ENCODE data around the gene CEP63. TPM values are rescaled to one million over a fixed set of nuclear protein-coding genes. Genes with fewer than 3 reads are reported as not detected.

The CEP63 gene
- total RNA-seq, 1 experiment from 2014 or later = 19.1 TPM

DNA sequence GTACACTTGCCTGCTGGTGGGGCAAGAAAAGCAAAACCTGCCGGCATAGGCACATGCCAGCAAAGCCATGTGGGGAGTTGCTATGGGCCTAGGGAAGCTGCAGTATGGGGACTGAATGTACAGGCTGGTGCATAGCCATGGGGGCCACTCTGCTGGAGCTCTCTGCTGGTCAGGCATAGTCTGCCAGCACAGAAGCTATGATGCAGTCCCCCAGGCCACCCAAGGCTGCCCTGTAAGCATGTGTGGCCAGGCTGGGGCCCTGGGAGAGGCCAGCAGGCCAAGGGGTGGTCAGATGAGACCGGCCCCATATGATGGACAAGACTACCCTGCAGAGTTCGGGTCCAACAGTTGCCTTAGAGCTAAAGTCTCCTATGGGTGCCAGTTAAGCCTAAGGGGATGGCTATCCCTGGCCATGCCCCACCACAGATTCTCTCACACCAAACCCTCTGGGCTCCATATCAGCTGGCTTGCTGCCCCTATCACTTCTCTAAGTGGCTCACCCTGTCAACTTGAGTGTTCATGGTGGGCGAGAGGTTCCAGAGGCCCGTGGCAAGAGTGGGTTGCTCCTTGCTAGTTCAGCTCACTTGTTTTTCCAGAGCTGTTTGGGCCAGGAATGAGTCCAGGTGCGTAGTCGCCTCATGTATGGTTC lies 41.8 kb downstream of the CEP63 start:
- Histone ChIP-seq H3K9ac (ENCODE audit: low read length) (no peak overlapping the region), H3K27ac (ENCODE audit: low read depth, low read length) (no peak overlapping the region)

More for the DNA sequence above, 41.8 kb downstream of the CEP63 start:
- ChIA-PET RAD21 (ENCODE audit: low non-redundant PET in 1 of 2, low total read pairs in 2 of 2, uncharacterized antibody in 2 of 2, unreplicated experiment in 2 of 2) (no interaction called here), CTCF (no interaction called here), POLR2A (no interaction called here)
- Histone ChIP-seq H3K9me3 (ENCODE audit: control insufficient read depth in 1 of 2, insufficient read depth in 1 of 2, low read depth in 1 of 2, low read length in 2 of 2) (no peaks in the 10 kb centered on the region), H3K27me3 (ENCODE audit: insufficient read depth, low read length) (no peaks in the 10 kb centered on the region), H3K9me2 (ENCODE audit: insufficient read depth) (no peaks in the 10 kb centered on the region), H2AFZ (ENCODE audit: low read depth, low read length, poor library complexity, severe bottlenecking) (no peak overlapping the region), H4K20me1 (ENCODE audit: insufficient read depth) (no peaks in the 10 kb centered on the region), H3K79me2 (ENCODE audit: insufficient read depth, low read length) (no peaks in the 10 kb centered on the region; the same call in 1 of the 2 replicates), H3K36me3 (ENCODE audit: control insufficient read depth in 1 of 2, insufficient read depth in 2 of 2, low read length in 2 of 2) (no peaks in the 10 kb centered on the region), H3K4me2 (ENCODE audit: low read length) (no peak overlapping the region), H3K4me1 (ENCODE audit: control insufficient read depth in 1 of 2, insufficient read depth in 2 of 2, low read length in 2 of 2) (no peaks in the 10 kb centered on the region), H3K4me3 (replicated peaks in 1 of 2; ENCODE audit: low read depth in 1 of 2, low read length in 2 of 2) (no peak overlapping the region)
- DNase-seq (ENCODE audit: low read depth, low spot score) (no peak), ATAC-seq (0 out of 2 replicates have a peak, but pooled peaks have one; percentile 22)
- intact Hi-C loops (cut with micrococcal nuclease) = no loop called here
- TF ChIP-seq EZH2phosphoT487 (IDR thresholded peaks at IDR 0.05; ENCODE audit: borderline replicate concordance) (no peak), SIN3A (IDR thresholded peaks at IDR 0.05; ENCODE audit: low read depth) (no peak), ELF1 (IDR thresholded peaks at IDR 0.05; ENCODE audit: borderline replicate concordance, low read depth) (no peak), EGR1 (IDR thresholded peaks at IDR 0.05; ENCODE audit: low read depth) (no peak), SRF (IDR thresholded peaks at IDR 0.05; ENCODE audit: low read depth) (no peak), EZH2 (IDR thresholded peaks at IDR 0.05) (no peak), TCF7L2 (IDR thresholded peaks at IDR 0.05; ENCODE audit: borderline replicate concordance, extremely low read depth, insufficient read depth, insufficient read length) (no peak), CEBPB (IDR thresholded peaks at IDR 0.05; ENCODE audit: low read depth) (no peak), JUND (IDR thresholded peaks at IDR 0.05) (no peak), RAD21 (IDR thresholded peaks at IDR 0.05; ENCODE audit: low read depth) (no peak), SP1 (IDR thresholded peaks at IDR 0.05; ENCODE audit: low read depth) (no peak), POLR2A (IDR thresholded peaks at IDR 0.05; ENCODE audit: borderline replicate concordance, extremely low read depth, insufficient read depth, insufficient read length) (no peak)
- TF ChIP-seq, protein P1, sequence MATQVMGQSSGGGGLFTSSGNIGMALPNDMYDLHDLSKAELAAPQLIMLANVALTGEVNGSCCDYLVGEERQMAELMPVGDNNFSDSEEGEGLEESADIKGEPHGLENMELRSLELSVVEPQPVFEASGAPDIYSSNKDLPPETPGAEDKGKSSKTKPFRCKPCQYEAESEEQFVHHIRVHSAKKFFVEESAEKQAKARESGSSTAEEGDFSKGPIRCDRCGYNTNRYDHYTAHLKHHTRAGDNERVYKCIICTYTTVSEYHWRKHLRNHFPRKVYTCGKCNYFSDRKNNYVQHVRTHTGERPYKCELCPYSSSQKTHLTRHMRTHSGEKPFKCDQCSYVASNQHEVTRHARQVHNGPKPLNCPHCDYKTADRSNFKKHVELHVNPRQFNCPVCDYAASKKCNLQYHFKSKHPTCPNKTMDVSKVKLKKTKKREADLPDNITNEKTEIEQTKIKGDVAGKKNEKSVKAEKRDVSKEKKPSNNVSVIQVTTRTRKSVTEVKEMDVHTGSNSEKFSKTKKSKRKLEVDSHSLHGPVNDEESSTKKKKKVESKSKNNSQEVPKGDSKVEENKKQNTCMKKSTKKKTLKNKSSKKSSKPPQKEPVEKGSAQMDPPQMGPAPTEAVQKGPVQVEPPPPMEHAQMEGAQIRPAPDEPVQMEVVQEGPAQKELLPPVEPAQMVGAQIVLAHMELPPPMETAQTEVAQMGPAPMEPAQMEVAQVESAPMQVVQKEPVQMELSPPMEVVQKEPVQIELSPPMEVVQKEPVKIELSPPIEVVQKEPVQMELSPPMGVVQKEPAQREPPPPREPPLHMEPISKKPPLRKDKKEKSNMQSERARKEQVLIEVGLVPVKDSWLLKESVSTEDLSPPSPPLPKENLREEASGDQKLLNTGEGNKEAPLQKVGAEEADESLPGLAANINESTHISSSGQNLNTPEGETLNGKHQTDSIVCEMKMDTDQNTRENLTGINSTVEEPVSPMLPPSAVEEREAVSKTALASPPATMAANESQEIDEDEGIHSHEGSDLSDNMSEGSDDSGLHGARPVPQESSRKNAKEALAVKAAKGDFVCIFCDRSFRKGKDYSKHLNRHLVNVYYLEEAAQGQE (IDR thresholded peaks at IDR 0.05; ENCODE audit: low read depth) = no peak
- TF ChIP-seq, protein P2, sequence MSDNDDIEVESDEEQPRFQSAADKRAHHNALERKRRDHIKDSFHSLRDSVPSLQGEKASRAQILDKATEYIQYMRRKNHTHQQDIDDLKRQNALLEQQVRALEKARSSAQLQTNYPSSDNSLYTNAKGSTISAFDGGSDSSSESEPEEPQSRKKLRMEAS (IDR thresholded peaks at IDR 0.05) = no peak
- TF ChIP-seq, protein P3, sequence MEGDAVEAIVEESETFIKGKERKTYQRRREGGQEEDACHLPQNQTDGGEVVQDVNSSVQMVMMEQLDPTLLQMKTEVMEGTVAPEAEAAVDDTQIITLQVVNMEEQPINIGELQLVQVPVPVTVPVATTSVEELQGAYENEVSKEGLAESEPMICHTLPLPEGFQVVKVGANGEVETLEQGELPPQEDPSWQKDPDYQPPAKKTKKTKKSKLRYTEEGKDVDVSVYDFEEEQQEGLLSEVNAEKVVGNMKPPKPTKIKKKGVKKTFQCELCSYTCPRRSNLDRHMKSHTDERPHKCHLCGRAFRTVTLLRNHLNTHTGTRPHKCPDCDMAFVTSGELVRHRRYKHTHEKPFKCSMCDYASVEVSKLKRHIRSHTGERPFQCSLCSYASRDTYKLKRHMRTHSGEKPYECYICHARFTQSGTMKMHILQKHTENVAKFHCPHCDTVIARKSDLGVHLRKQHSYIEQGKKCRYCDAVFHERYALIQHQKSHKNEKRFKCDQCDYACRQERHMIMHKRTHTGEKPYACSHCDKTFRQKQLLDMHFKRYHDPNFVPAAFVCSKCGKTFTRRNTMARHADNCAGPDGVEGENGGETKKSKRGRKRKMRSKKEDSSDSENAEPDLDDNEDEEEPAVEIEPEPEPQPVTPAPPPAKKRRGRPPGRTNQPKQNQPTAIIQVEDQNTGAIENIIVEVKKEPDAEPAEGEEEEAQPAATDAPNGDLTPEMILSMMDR (IDR thresholded peaks at IDR 0.05 in 2 of 3, conservative IDR thresholded peaks at IDR 0.05 in 1 of 3; ENCODE audit: borderline replicate concordance in 1 of 3, insufficient read depth in 1 of 3, low read depth in 2 of 3, low read length in 2 of 3) = no peak
- TF ChIP-seq, protein P4, sequence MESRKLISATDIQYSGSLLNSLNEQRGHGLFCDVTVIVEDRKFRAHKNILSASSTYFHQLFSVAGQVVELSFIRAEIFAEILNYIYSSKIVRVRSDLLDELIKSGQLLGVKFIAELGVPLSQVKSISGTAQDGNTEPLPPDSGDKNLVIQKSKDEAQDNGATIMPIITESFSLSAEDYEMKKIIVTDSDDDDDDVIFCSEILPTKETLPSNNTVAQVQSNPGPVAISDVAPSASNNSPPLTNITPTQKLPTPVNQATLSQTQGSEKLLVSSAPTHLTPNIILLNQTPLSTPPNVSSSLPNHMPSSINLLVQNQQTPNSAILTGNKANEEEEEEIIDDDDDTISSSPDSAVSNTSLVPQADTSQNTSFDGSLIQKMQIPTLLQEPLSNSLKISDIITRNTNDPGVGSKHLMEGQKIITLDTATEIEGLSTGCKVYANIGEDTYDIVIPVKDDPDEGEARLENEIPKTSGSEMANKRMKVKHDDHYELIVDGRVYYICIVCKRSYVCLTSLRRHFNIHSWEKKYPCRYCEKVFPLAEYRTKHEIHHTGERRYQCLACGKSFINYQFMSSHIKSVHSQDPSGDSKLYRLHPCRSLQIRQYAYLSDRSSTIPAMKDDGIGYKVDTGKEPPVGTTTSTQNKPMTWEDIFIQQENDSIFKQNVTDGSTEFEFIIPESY (IDR thresholded peaks at IDR 0.05; ENCODE audit: extremely low read depth, insufficient replicate concordance, low read length) = no peak
- no TSS peak for BruUV-seq (replicated peaks)

Data from HCT116 (cell line).